Fibroblast of lung (primary cell): ENCODE results near the gene ACAD10.

ENCODE experiments used
- CTCF ChIP-seq, 2 donors: IDR thresholded peaks in 1 of 2; conservative IDR thresholded peaks in 1 of 2; 1 replicate in 1 of 2; 2 replicates in 1 of 2; pipeline ENCODE4 v1.5.1; 2011 to 2012; ENCODE audit warnings: low read length in 2 of 2, control low read depth in 1 of 2, inconsistent platforms in 1 of 2, low read depth in 1 of 2, mild to moderate bottlenecking in 1 of 2
- EZH2 ChIP-seq: IDR thresholded peaks from 2 replicates; pipeline ENCODE4 v1.5.1; 2012; ENCODE audit warnings: low read length, control low read depth, mild to moderate bottlenecking; ENCODE audit errors: missing control alignments

GRCh38 chr12:111791507-111791906, 105.7 kb downstream of the ACAD10 start:
- TF ChIP-seq CTCF (conservative IDR thresholded peaks at IDR 0.05 in 1 of 2, IDR thresholded peaks at IDR 0.05 in 1 of 2; ENCODE audit: low read depth in 1 of 2, low read length in 2 of 2) (no peak), EZH2 (no peak)
